K562 (cell line): ENCODE measurements around the gene AP2A2. TPM values are rescaled to one million over a fixed set of nuclear protein-coding genes. Genes with fewer than 3 reads are reported as not detected.

ENCODE experiments used
- BACH1 ChIP-seq: fragments of 200-800 bp; sonication (Bioruptor generic); IDR thresholded peaks from 2 replicates; pipeline ENCODE4 v1.6.1; 2016; ENCODE audit warnings: missing genetic modification characterization, missing compliant biosample characterization
- CTCF ChIP-seq, 3 experiments: IDR thresholded peaks in 2 of 3; conservative IDR thresholded peaks in 1 of 3; 2 replicates each; pipeline ENCODE4 v1.5.1; 2011 to 2012; ENCODE audit warnings: low read length in 3 of 3, mild to moderate bottlenecking in 3 of 3, control low read depth in 2 of 3, improper control_type of control experiment in 1 of 3, inconsistent platforms in 1 of 3, low read depth in 1 of 3, mixed read lengths in 1 of 3, moderate library complexity in 1 of 3; ENCODE audit not compliant: insufficient read depth in 2 of 3
- DMBX1 ChIP-seq: fragments of 250-450 bp; sonication (Bioruptor Pico); IDR thresholded peaks from 2 replicates; pipeline ENCODE4 v1.8.0; 2022; ENCODE audit warnings: inconsistent platforms, mild to moderate bottlenecking, moderate library complexity, borderline replicate concordance
- ETV5 ChIP-seq: sonication (generic); formaldehyde crosslinking; IDR thresholded peaks from 2 replicates; pipeline ENCODE4 v1.4.0; 2020; ENCODE audit warnings: low read depth, mild to moderate bottlenecking, missing genetic modification reagents
- FOXK2 ChIP-seq, 2 experiments: fragments of 450-650 bp; IDR thresholded peaks in 1 of 2; conservative IDR thresholded peaks in 1 of 2; 2 replicates each; pipeline ENCODE4 v1.6.1; 2016; ENCODE audit warnings: low read depth in 2 of 2, mild to moderate bottlenecking in 1 of 2
- HMGXB4 ChIP-seq: sonication (generic); formaldehyde crosslinking; IDR thresholded peaks from 2 replicates; pipeline ENCODE4 v1.8.1; 2023; ENCODE audit warnings: mild to moderate bottlenecking, missing genetic modification reagents
- MLX ChIP-seq, 2 experiments: fragments of 450-650 bp in 1 of 2; sonication (generic) in 1 of 2; formaldehyde crosslinking; conservative IDR thresholded peaks; 2 replicates each; pipeline versions ENCODE4 v1.4.0 to v1.8.1; 2020 to 2022; ENCODE audit warnings: mild to moderate bottlenecking in 1 of 2, missing genetic modification reagents in 1 of 2
- SRSF1 ChIP-seq: fragments of 200-400 bp; formaldehyde crosslinking; IDR thresholded peaks from 2 replicates; pipeline ENCODE4 v1.6.1; 2017; ENCODE audit warnings: mild to moderate bottlenecking, low read depth, low read length, moderate library complexity
- U2AF2 ChIP-seq: fragments of 200-400 bp; formaldehyde crosslinking; optimal IDR thresholded peaks from 2 replicates; pipeline ENCODE3; 2017; ENCODE audit warnings: low read depth, mild to moderate bottlenecking, low read length
- polyA plus RNA-seq, 8 experiments: library from polyadenylated mRNA; depleted of rRNA in 4 of 8; stranded (reverse) in 5 of 8; unstranded in 3 of 8; fragments of >200 nt; fragmentation: Nextera tagmentation in 2 of 8; fragmentation: Illumina TruSeq in 1 of 8; extraction: Ambion mirVana in 2 of 8; extraction: Trizol in 1 of 8; gene quantifications; 2 replicates each; pipeline versions ENCODE4 v1.2.1 to v1.2.3, GENCODE V29; 2011 to 2014; ENCODE audit warnings: inconsistent platforms in 1 of 8, missing spikeins in 1 of 8
- total RNA-seq, 7 experiments: library from RNA; depleted of rRNA in 6 of 7; stranded (reverse); fragments of >200 nt in 6 of 7; fragmentation: Illumina TruSeq in 2 of 7; extraction: Trizol in 2 of 7; gene quantifications; 2 replicates each; pipeline versions ENCODE4 v1.2.1 to v1.2.3, GENCODE V29; 2011 to 2021; ENCODE audit warnings: low replicate concordance in 1 of 7

The AP2A2 gene
- total and polyA plus RNA-seq, 9 of the 15 experiments (the other 6 are each of a cell fraction or from before 2014, with no cell fraction given) = 0.69 to 41.7 (median 15.2) TPM

- no peak for TF ChIP-seq SRSF1
- TF ChIP-seq BACH1 (tag) = no peak
- no peak for TF ChIP-seq MLX (CRISPR knock-in tag; conservative IDR thresholded peaks at IDR 0.05)
- no peak for TF ChIP-seq DMBX1 (CRISPR knock-in tag)
- peak; percentile 30 to 47 (median 35); a peak in 4 of 6 replicates for TF ChIP-seq CTCF (IDR thresholded peaks at IDR 0.05 in 2 of 3, conservative IDR thresholded peaks at IDR 0.05 in 1 of 3; ENCODE audit: insufficient read depth in 2 of 3, low read depth in 1 of 3, low read length in 3 of 3)
- TF ChIP-seq HMGXB4 = no peak
- TF ChIP-seq ETV5 (CRISPR knock-in tag) = no peak
- TF ChIP-seq FOXK2 (conservative IDR thresholded peaks at IDR 0.05 in 1 of 2, IDR thresholded peaks at IDR 0.05 in 1 of 2; ENCODE audit: low read depth in 2 of 2) = no peak
- TF ChIP-seq U2AF2 = no peak
Measured at GRCh38 chr11:975827-976226, 50.2 kb downstream of the AP2A2 start (continued).
